ENCODE results near the gene CDCA8.
A peak's percentile ranks its signal among the peaks of the same experiment; 100 is the strongest.
"Not testable (repeated sequence)": the region's sequence is repeated elsewhere in the genome, so short reads cannot be mapped to it uniquely, and the experiment has no call there.

Gene CDCA8

DNA sequence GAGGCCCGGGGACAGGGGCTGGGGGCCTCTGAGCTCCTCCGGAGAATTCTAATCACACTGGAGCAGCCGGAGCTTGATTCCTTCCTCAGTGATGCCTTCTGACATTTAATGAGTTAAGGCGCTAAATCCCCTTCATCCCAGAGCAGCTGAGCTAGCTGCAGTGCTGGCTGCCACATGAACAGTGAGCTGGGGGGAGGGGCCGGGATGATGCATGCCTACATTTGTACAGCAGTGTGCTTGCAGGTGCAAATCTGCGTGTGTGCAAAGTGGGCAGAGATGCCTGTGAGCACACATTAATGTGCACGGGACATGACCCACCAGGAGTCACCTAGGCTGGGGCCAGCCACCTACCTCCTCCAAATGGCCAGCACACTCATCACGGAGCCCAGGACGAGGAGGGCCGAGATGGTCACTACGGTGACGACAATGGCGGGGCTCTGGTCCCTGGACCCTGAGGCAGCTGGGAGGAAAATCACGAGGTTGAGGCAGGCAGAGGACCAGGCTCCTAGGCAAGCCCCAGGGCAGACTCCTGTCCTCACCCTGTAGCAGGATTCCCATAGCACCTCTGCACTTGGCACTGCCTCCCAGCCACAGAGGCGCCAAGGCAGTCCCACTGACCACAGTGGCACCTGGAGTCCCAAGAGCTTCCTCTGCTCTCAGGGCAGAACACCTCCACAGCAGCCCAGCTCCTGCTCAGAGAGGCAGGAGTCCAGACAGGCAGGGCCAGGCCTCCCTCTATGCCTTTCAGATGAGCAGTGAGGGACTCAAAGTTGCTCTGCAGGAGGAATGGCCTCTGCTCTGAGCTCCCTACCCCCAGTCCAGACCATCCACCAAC is 34.7 kb downstream of the CDCA8 start:
- no peaks in the 10 kb centered on the region for H3K9me3 Mint-ChIP-seq
- H3K27me3 Mint-ChIP-seq, result peaks cover 41 to 48% of the 10 kb centered on the region in 2 donors
- no peak for ATAC-seq (replicated peaks)
- DNase-seq, result no peak
- no peak overlapping the region for H3K27ac Mint-ChIP-seq
- no peak overlapping the region for H3K4me3 Mint-ChIP-seq
- H3K36me3 Mint-ChIP-seq, result no peaks in the 10 kb centered on the region
- no peaks in the 10 kb centered on the region for H3K4me1 Mint-ChIP-seq

DNA sequence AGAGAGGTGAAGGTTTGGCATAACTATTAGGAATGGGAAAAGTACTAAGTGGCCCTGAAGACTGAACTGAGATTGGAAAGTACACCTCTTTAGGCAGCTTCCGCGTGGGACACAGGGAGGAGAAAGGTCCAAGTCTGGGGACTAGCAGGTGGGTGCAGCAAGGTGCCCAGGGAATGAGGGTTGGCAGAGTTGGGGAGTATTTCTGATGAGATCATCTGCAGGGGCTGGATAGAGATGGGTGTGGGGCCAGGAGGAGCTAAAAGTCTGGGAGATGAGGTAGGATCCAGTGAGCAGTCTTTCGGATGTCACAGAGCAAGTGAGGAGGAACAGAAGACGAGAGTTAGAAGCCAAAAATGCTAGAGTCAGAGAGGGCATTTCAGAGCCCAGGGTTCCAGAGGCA is 36.1 kb downstream of the CDCA8 start:
- no peak for ATAC-seq (replicated peaks)
- no peaks in the 10 kb centered on the region for H3K9me3 Mint-ChIP-seq
- peaks cover 45 to 60% of the 10 kb centered on the region in 2 donors for H3K27me3 Mint-ChIP-seq
- H3K4me3 Mint-ChIP-seq, result no peak overlapping the region
- no peak overlapping the region for H3K27ac Mint-ChIP-seq
- H3K36me3 Mint-ChIP-seq, result no peaks in the 10 kb centered on the region
- no peaks in the 10 kb centered on the region for H3K4me1 Mint-ChIP-seq
- DNase-seq, result no peak

DNA sequence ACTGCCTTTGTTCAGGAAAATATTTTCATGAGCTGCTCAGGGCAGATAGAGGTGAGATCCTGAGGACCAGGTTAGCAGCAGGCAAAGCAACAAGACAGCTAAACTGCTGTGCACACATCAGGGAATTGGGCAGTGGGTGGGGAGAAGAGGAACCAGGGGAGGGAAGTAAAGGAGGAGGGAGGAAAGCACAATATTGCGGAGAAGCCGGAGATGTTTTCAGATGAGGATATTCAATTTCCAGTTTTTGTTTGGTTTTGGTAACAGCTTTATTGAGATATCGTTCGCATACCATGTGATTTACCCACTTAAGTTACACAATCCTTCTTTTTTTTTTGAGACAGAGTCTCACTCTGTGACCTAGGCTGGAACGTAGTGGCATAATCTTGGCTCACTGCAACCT is 38.1 kb downstream of the CDCA8 start:
- ATAC-seq (replicated peaks) (no peak), DNase-seq (no peak)
- Mint-ChIP-seq H3K9me3 (no peaks in the 10 kb centered on the region), H3K27ac (no peak overlapping the region), H3K36me3 (no peaks in the 10 kb centered on the region), H3K27me3 (peaks cover 46 to 59% of the 10 kb centered on the region in 2 donors), H3K4me3 (no peak overlapping the region), H3K4me1 (peaks cover 0 to 5% of the 10 kb centered on the region in 2 donors)

DNA sequence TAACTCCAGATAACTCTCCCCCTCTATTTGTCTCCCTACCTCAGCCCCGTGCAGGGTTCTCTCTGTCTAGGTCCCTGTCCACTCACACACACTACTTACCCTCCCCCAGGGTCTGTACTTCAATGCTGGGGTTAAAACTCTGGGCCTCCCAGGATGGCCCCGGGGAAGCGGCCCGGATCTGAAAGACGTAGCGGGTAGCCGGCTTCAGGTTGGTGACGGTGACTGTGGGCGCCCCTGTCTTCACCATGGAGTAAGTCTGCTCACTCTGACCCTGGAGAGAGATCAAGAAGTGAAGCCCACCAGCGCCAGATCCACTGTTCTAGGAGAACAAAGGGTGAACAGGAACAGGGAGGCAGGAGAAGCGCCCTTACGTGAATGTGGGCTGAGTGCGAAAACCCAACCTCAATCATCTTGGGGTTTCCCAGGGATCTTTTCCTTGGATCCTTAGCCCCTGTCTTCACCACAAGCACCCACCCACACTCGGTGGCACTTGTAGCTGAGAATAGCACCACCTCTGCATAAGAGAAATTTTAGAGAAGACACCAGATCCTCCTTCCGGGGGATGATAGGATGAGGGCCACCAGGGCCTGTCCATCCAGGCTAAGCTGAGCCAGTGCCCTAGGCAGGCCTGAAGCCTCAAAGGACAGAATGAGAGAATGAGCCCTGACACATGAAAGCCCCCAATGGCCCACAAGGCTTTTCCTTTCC is 39.1 kb downstream of the CDCA8 start:
- H3K36me3 Mint-ChIP-seq, result no peaks in the 10 kb centered on the region
- H3K4me1 Mint-ChIP-seq, result peaks cover 0 to 5% of the 10 kb centered on the region in 2 donors
- no peaks in the 10 kb centered on the region for H3K9me3 Mint-ChIP-seq
- H3K4me3 Mint-ChIP-seq, result no peak overlapping the region
- ATAC-seq (replicated peaks) (no peak), DNase-seq (no peak)
- H3K27ac Mint-ChIP-seq, result no peak overlapping the region
- H3K27me3 Mint-ChIP-seq, result peaks cover 48 to 59% of the 10 kb centered on the region in 2 donors

DNA sequence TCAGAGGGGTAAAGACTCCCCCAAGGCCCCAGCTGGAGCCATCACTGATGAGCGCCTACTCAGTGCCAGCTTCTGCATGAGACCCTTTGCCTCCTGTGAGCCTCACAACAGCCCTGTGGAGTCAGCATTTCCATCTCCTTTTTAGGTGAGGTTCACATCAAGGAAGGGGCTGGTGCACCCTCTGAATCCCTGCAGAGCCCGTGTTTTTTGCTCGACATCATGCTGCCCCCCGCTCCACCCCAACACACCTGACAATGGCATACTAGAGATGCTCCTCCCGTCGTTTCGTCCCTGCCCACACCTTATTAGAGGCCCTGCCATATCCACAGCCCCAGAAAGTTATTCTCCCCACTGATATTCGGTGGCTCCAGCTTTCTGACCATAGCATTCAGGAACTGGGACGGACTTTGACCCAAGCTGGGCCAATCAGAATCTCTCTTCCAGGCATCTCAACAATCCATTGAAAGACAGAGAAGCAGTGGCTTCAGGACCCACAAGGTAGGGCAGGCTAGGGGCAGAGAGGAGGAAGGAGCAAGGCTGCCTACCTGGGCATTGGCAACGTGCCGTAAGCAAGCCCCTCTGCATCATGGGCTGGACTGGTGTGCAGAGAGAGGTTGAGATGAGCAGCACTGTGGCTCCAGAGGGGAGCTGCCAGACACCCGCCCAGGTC is 39.9 kb downstream of the CDCA8 start:
- peaks cover 51 to 63% of the 10 kb centered on the region in 2 donors for H3K27me3 Mint-ChIP-seq
- H3K4me1 Mint-ChIP-seq, result peaks cover 0 to 5% of the 10 kb centered on the region in 2 donors
- ATAC-seq (replicated peaks) (no peak), DNase-seq (no peak)
- peaks cover 1 to 3% of the 10 kb centered on the region in 2 donors for H3K9me3 Mint-ChIP-seq
- H3K36me3 Mint-ChIP-seq, result peaks cover 0 to 2% of the 10 kb centered on the region in 2 donors
- H3K4me3 Mint-ChIP-seq, result no peak overlapping the region
- H3K27ac Mint-ChIP-seq, result no peak overlapping the region

DNA sequence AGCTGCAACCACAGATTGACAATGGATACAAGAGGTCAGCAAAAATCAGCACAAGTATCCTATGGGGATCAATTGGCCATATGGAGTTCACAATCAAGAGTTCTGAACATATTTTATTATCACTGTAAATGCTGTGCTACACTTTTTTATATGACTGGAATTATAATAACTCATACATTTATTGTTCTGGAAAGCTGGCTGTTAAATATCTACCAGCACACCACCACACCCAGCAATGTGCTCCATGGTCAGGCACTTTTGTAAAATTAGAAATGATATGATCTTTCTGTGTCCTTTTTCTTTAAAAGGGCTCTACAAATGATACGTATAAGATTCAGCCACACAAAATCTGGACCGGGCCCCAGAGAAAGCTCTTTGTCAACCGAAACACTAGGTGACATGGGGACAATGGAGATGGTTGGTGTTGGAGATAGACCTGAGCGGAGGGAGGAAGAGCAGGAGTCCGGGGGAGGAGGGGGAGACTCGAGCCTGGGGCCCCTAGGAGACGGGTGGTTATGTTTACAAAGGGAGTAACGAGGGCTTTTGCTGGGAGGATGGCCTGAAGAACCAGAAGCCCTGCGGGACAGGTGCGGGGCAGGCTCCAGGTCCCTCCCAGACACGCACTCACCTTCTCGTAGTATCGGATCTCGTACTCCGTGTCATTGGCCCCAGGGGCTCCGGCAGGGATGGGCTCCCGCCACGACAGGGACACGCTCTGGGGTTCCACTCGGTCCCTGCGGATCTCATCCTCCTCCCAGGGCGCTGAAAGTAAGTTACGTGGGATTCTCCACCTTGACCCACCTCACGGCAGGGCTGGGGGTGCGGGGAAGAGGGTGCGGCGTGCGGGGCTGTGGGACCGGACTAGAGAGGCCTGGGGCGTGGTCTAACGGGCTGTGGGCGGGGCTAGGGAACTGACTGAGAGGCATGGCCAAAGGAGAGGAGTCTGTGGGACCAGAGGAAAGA is 42.6 kb downstream of the CDCA8 start:
- peak in 1 of 2 donors; percentile 42 for ATAC-seq (replicated peaks)
- H3K9me3 Mint-ChIP-seq, result peaks cover 3 to 4% of the 10 kb centered on the region in 2 donors
- H3K4me1 Mint-ChIP-seq, result peaks cover 0 to 5% of the 10 kb centered on the region in 2 donors
- H3K4me3 Mint-ChIP-seq, result no peak overlapping the region
- DNase-seq, result no peak
- peaks cover 0 to 4% of the 10 kb centered on the region in 2 donors for H3K36me3 Mint-ChIP-seq
- H3K27me3 Mint-ChIP-seq, result peaks cover 40 to 58% of the 10 kb centered on the region in 2 donors
- no peak overlapping the region for H3K27ac Mint-ChIP-seq

DNA sequence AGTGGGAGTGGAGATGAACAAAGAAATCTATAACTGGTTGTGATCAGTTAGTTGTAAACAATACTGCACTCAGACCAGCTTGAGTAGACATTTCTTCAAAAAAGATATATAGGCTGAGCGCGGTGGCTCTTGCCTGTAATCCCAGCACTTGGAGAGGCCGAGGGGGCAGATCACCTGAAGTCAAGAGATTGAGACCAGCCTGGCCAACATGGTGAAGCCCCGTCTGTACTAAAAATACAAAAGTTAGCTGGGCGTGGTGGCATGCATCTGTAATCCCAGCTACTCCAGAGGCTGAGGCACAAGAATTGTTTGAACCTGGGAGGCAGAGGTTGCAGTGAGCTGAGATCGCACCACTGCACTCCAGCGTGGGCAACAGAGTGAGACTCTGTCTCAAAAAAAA is 45.7 kb downstream of the CDCA8 start:
- DNase-seq; H3K36me3 Mint-ChIP-seq; H3K4me3 Mint-ChIP-seq; H3K4me1 Mint-ChIP-seq; ATAC-seq (replicated peaks); H3K9me3 Mint-ChIP-seq; H3K27ac Mint-ChIP-seq: not testable (repeated sequence)
- H3K27me3 Mint-ChIP-seq, result peaks cover 52 to 62% of the 10 kb centered on the region in 2 donors

DNA sequence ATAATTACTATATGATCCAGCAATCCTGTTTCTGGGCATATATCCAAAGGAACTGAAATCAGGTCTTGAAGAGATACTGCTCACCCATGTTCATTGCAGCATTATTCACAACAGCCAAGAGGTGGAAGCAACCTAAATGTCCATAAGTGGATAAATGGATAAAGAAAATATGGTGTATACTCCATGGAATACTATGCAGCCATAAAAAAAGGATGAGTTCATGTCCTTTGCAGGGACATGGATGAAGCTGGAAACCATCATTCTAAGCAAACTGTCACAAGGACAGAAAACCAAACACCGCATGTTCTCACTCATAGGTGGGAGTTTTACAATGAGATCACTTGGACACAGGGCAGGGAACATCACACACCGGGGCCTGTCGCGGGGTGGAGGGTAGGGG is 46.3 kb downstream of the CDCA8 start:
- not testable (repeated sequence) for H3K27ac Mint-ChIP-seq
- peaks cover 49 to 56% of the 10 kb centered on the region in 2 donors for H3K27me3 Mint-ChIP-seq

DNA sequence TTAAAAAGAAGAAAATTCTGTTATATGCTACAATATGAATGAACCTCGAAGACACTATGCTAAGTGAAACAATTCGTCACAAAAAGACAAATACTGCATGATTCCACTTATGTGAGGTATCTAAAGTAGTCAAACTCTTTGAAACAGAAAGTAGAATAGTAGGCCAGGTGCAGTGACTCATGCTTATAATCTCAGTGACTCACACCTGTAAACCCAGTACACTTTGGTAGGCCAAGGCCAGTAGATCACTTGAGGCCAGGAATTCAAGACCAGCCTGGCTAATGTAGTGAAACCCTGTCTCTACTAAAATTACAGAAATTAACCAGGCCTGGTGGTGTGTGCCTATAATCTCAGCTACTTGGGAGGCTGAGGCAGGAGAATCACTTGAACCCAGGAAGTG is 46.9 kb downstream of the CDCA8 start:
- peaks cover 44 to 50% of the 10 kb centered on the region in 2 donors for H3K27me3 Mint-ChIP-seq
- no peak overlapping the region for H3K4me3 Mint-ChIP-seq
- peaks cover 0 to 4% of the 10 kb centered on the region in 2 donors for H3K36me3 Mint-ChIP-seq
- peaks cover 0 to 5% of the 10 kb centered on the region in 2 donors for H3K4me1 Mint-ChIP-seq
- ATAC-seq (replicated peaks), result peak in 1 of 2 donors; percentile 22
- peaks cover 4 to 6% of the 10 kb centered on the region in 2 donors for H3K9me3 Mint-ChIP-seq
- no peak for DNase-seq
- no peak overlapping the region for H3K27ac Mint-ChIP-seq

More for the DNA sequence above, 46.3 kb downstream of the CDCA8 start:
- DNase-seq; H3K4me1 Mint-ChIP-seq; H3K36me3 Mint-ChIP-seq; ATAC-seq (replicated peaks); H3K9me3 Mint-ChIP-seq; H3K4me3 Mint-ChIP-seq: not testable (repeated sequence)

DNA sequence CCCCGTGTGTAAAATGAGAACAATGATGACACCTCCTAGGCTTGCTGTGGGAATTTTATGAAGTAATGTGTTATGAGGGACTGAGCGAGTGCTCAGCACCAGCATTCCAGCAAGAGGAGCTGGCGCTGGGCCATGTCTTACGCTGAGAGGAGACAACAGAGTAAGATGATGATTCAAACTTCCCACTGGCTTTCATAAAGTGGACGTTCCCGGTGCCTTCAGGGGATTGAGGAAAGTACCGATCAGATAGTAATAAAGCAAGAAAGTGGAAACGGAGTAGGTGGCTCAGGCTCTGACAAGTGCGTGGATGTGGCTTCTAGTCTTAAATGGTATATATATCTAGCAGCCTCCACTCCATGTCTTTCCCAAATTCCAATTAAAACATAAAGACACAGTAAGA is 48.8 kb downstream of the CDCA8 start:
- Mint-ChIP-seq H3K4me3 (no peak overlapping the region), H3K27ac (no peak overlapping the region), H3K9me3 (peaks cover 4 to 6% of the 10 kb centered on the region in 2 donors), H3K4me1 (no peaks in the 10 kb centered on the region), H3K27me3 (peaks cover 29 to 42% of the 10 kb centered on the region in 2 donors), H3K36me3 (peaks cover 0 to 4% of the 10 kb centered on the region in 2 donors)
- no peak for ATAC-seq (replicated peaks)
- DNase-seq, result no peak

DNA sequence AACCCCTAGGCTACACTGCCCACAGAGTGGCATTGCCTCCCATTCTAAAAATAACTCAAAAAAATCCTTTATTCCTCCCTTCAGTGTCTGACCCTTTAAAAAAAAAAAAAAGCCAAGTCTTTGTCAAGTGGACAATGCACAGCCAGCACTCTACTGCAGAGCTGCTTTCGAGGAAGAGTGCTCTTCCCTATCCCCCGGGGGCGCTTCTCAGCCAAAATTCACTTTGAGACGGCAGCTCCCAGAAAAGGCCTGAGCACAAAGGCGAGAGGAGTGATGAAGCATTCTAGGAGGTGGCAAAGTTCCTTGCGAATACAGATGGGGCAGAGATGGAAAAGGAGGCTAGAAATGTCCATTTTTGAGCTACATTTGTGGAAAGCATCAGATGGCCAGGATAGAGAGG is 49.3 kb downstream of the CDCA8 start:
- no peak for ATAC-seq (replicated peaks)
- Mint-ChIP-seq H3K4me1 (no peaks in the 10 kb centered on the region), H3K9me3 (peaks cover 6 to 7% of the 10 kb centered on the region in 2 donors), H3K27me3 (peaks cover 30 to 43% of the 10 kb centered on the region in 2 donors), H3K27ac (no peak overlapping the region), H3K36me3 (peaks cover 0 to 5% of the 10 kb centered on the region in 2 donors), H3K4me3 (no peak overlapping the region)
- DNase-seq, result no peak

DNA sequence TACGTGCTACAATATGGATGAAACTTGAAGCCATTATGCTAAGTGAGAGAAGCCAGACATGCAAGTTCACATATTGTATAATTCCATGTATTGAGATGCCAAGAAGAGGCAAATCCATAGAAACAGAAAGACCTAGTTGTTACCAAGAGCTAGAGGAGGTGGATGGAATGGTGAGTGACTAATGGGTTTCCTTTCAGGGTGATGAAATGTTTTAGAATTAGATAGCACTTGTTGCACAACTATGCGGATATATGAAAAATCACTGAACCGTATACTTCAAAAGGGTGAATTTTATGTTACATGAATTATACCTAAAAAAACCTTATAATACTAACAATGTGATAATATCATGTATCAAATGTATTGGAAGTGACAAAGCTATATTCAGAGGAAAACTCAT is 54.5 kb downstream of the CDCA8 start:
- Mint-ChIP-seq H3K27ac (no peak overlapping the region), H3K4me1 (no peaks in the 10 kb centered on the region), H3K9me3 (peaks cover 3 to 5% of the 10 kb centered on the region in 2 donors), H3K4me3 (no peak overlapping the region), H3K27me3 (peaks cover 24 to 49% of the 10 kb centered on the region in 2 donors), H3K36me3 (peaks cover 0 to 4% of the 10 kb centered on the region in 2 donors)
- no peak for DNase-seq
- ATAC-seq (replicated peaks), result no peak

DNA sequence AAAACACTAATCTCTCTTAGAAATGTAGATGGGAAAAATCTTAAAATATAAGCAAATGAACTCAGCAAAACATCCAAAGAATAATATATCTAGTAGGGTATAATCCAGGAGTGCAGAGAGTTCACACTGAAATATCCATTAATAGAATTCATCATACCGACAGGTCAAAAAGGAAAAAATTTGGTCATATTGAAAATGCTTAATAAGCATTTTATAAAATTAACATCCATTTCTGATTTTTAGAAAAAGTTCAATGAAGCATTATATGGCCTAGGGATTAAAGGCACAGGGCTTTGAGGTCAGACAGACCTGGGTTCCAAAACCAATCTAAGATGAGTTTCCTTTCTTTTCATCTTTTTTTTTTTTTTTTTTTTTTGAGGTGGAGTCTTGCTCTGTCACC is 56.2 kb downstream of the CDCA8 start:
- H3K9me3 Mint-ChIP-seq, result peaks cover 2 to 5% of the 10 kb centered on the region in 2 donors
- no peak overlapping the region for H3K27ac Mint-ChIP-seq
- no peak overlapping the region for H3K4me3 Mint-ChIP-seq
- peaks cover 8 to 12% of the 10 kb centered on the region in 2 donors for H3K4me1 Mint-ChIP-seq
- no peak for DNase-seq
- peaks cover 0 to 4% of the 10 kb centered on the region in 2 donors for H3K36me3 Mint-ChIP-seq
- ATAC-seq (replicated peaks), result no peak
- peaks cover 32 to 61% of the 10 kb centered on the region in 2 donors for H3K27me3 Mint-ChIP-seq
